ENCODE results near the gene KCNIP3.

The KCNIP3 gene

GRCh38 chr2:95303191-95303919, 6.2 kb downstream of the KCNIP3 start:
- no peak for DNase-seq (ENCODE audit: low read depth, low spot score)
- Histone ChIP-seq H3K4me3 (ENCODE audit: insufficient read length, low read depth) (no peak overlapping the region), H3K27me3 (ENCODE audit: insufficient read depth, insufficient read length) (peaks cover 4% of the 10 kb centered on the region), H3K36me3 (ENCODE audit: insufficient read depth, insufficient read length, low read length) (no peaks in the 10 kb centered on the region), H3K4me1 (ENCODE audit: insufficient read depth, insufficient read length) (peaks cover 26% of the 10 kb centered on the region), H3K9ac (ENCODE audit: insufficient read length, low read depth) (no peak overlapping the region), H3K9me3 (ENCODE audit: insufficient read depth, low read length) (no peaks in the 10 kb centered on the region)
- TF ChIP-seq SUZ12 (IDR thresholded peaks at IDR 0.05; ENCODE audit: extremely low read depth, insufficient read depth, insufficient read length) (no peak), YY1 (IDR thresholded peaks at IDR 0.05; ENCODE audit: insufficient read depth, insufficient read length) (no peak), ZNF274 (IDR thresholded peaks at IDR 0.05; ENCODE audit: low read depth, low read length) (no peak)

- H3K9ac ChIP-seq (ENCODE audit: insufficient read length, low read depth) = no peak overlapping the region
- H3K9me3 ChIP-seq (ENCODE audit: insufficient read depth, low read length) = no peaks in the 10 kb centered on the region
- H3K27me3 ChIP-seq (ENCODE audit: insufficient read depth, insufficient read length) = no peaks in the 10 kb centered on the region
- no peaks in the 10 kb centered on the region for H3K36me3 ChIP-seq (ENCODE audit: insufficient read depth, insufficient read length, low read length)
- peaks cover 35% of the 10 kb centered on the region for H3K4me1 ChIP-seq (ENCODE audit: insufficient read depth, insufficient read length)
- no peak overlapping the region for H3K4me3 ChIP-seq (ENCODE audit: insufficient read length, low read depth)
- no peak for DNase-seq (ENCODE audit: low read depth, low spot score)
- no peak for TF ChIP-seq YY1 (IDR thresholded peaks at IDR 0.05; ENCODE audit: insufficient read depth, insufficient read length)
- no peak for TF ChIP-seq SUZ12 (IDR thresholded peaks at IDR 0.05; ENCODE audit: extremely low read depth, insufficient read depth, insufficient read length)
- TF ChIP-seq ZNF274 (IDR thresholded peaks at IDR 0.05; ENCODE audit: low read depth, low read length) = no peak
Measured at GRCh38 chr2:95305380-95306061, 8.4 kb downstream of the KCNIP3 start.

- Histone ChIP-seq H3K9ac (ENCODE audit: insufficient read length, low read depth) (no peak overlapping the region), H3K4me1 (ENCODE audit: insufficient read depth, insufficient read length) (peaks cover 40% of the 10 kb centered on the region), H3K4me3 (ENCODE audit: insufficient read length, low read depth) (no peak overlapping the region), H3K27me3 (ENCODE audit: insufficient read depth, insufficient read length) (no peaks in the 10 kb centered on the region), H3K36me3 (ENCODE audit: insufficient read depth, insufficient read length, low read length) (no peaks in the 10 kb centered on the region), H3K9me3 (ENCODE audit: insufficient read depth, low read length) (no peaks in the 10 kb centered on the region)
- TF ChIP-seq YY1 (IDR thresholded peaks at IDR 0.05; ENCODE audit: insufficient read depth, insufficient read length) (no peak), SUZ12 (IDR thresholded peaks at IDR 0.05; ENCODE audit: extremely low read depth, insufficient read depth, insufficient read length) (no peak), ZNF274 (IDR thresholded peaks at IDR 0.05; ENCODE audit: low read depth, low read length) (no peak)
- no peak for DNase-seq (ENCODE audit: low read depth, low spot score)
Measured at GRCh38 chr2:95306336-95306895, 9.3 kb downstream of the KCNIP3 start.

DNA sequence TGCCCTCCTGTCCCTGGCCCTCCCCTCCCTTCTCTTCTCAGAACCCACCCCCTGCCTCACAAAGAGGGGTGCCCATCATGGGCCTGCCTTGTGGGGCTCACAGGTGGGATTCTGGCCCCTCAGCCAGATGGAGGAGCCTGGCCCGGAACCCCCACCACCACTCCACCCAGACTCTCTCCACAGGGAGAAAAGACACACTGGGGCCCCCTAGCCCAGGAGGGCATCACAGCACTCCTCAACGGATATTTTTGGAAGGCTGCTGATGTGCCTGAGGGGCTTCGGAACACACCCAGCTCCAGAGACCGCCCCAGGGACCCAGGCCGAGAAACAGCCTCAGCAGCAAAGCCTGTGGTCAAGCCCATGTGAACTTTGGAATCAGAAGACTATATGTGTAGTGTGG, 9.9 kb downstream of the KCNIP3 start:
- no peaks in the 10 kb centered on the region for H3K27me3 ChIP-seq (ENCODE audit: insufficient read depth, insufficient read length)
- peaks cover 45% of the 10 kb centered on the region for H3K4me1 ChIP-seq (ENCODE audit: insufficient read depth, insufficient read length)
- no peak overlapping the region for H3K9ac ChIP-seq (ENCODE audit: insufficient read length, low read depth)
- H3K9me3 ChIP-seq (ENCODE audit: insufficient read depth, low read length) = no peaks in the 10 kb centered on the region
- no peak for TF ChIP-seq ZNF274 (IDR thresholded peaks at IDR 0.05; ENCODE audit: low read depth, low read length)
- H3K4me3 ChIP-seq (ENCODE audit: insufficient read length, low read depth) = no peak overlapping the region
- DNase-seq (ENCODE audit: low read depth, low spot score) = no peak
- H3K36me3 ChIP-seq (ENCODE audit: insufficient read depth, insufficient read length, low read length) = no peaks in the 10 kb centered on the region

DNA sequence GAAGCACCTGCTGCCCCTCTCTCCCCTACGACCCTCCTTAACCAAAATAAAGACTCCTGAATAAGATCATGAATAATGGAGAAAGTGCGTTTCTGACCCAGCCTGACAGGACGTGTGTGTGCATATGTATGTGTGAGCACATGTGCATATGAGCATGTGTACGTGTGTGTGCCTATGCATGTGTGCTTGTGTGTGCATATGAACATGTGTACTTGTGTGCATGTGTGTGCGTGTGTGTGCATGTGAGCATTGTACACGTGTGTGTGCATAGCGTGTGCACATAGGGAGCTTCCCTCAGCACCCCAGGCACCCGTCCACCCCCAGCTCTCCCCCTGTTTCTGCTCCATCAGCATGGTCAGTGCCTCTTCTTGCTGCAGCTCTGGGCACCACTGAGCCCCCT, 10.7 kb downstream of the KCNIP3 start:
- peaks cover 46% of the 10 kb centered on the region for H3K4me1 ChIP-seq (ENCODE audit: insufficient read depth, insufficient read length)
- TF ChIP-seq ZNF274 (IDR thresholded peaks at IDR 0.05; ENCODE audit: low read depth, low read length) (no peak), YY1 (IDR thresholded peaks at IDR 0.05; ENCODE audit: insufficient read depth, insufficient read length) (no peak), SUZ12 (IDR thresholded peaks at IDR 0.05; ENCODE audit: extremely low read depth, insufficient read depth, insufficient read length) (no peak)
- no peak overlapping the region for H3K9ac ChIP-seq (ENCODE audit: insufficient read length, low read depth)
- H3K4me3 ChIP-seq (ENCODE audit: insufficient read length, low read depth) = no peak overlapping the region
- H3K27me3 ChIP-seq (ENCODE audit: insufficient read depth, insufficient read length) = no peaks in the 10 kb centered on the region
- H3K36me3 ChIP-seq (ENCODE audit: insufficient read depth, insufficient read length, low read length) = no peaks in the 10 kb centered on the region
- DNase-seq (ENCODE audit: low read depth, low spot score) = no peak
- no peaks in the 10 kb centered on the region for H3K9me3 ChIP-seq (ENCODE audit: insufficient read depth, low read length)

- TF ChIP-seq SUZ12 (IDR thresholded peaks at IDR 0.05; ENCODE audit: extremely low read depth, insufficient read depth, insufficient read length) = no peak
- no peak for TF ChIP-seq YY1 (IDR thresholded peaks at IDR 0.05; ENCODE audit: insufficient read depth, insufficient read length)
- no peak for TF ChIP-seq ZNF274 (IDR thresholded peaks at IDR 0.05; ENCODE audit: low read depth, low read length)
Measured at GRCh38 chr2:95308426-95308990, 11.4 kb downstream of the KCNIP3 start.

DNA sequence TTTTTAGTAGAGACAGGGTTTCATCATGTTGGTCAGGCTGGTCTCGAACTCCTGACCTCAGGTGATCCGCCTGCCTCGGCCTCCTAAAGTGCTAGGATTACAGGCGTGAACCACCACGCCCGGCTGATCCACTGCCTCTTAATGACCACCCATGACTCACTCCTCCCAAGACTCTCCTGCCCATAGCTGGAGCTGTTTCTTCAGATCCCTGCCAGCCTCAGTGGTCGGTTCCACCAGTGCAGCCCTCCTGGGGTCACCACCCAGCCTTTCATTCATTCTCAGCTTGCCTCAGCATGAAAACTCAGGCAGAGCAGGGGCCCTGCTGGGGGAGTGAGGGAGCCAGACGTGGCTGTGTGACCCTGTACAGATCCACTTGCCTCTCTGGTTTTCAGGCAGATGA, 12.5 kb downstream of the KCNIP3 start:
- Histone ChIP-seq H3K36me3 (ENCODE audit: insufficient read depth, insufficient read length, low read length) (no peaks in the 10 kb centered on the region), H3K27me3 (ENCODE audit: insufficient read depth, insufficient read length) (no peaks in the 10 kb centered on the region), H3K9ac (ENCODE audit: insufficient read length, low read depth) (no peak overlapping the region), H3K4me3 (ENCODE audit: insufficient read length, low read depth) (no peak overlapping the region), H3K9me3 (ENCODE audit: insufficient read depth, low read length) (no peaks in the 10 kb centered on the region), H3K4me1 (ENCODE audit: insufficient read depth, insufficient read length) (peaks cover 40% of the 10 kb centered on the region)
- TF ChIP-seq ZNF274 (IDR thresholded peaks at IDR 0.05; ENCODE audit: low read depth, low read length) (no peak), YY1 (IDR thresholded peaks at IDR 0.05; ENCODE audit: insufficient read depth, insufficient read length) (no peak), SUZ12 (IDR thresholded peaks at IDR 0.05; ENCODE audit: extremely low read depth, insufficient read depth, insufficient read length) (no peak)
- no peak for DNase-seq (ENCODE audit: low read depth, low spot score)

More at GRCh38 chr2:95308426-95308990, 11.4 kb downstream of the KCNIP3 start:
- no peaks in the 10 kb centered on the region for H3K27me3 ChIP-seq (ENCODE audit: insufficient read depth, insufficient read length)
- H3K4me3 ChIP-seq (ENCODE audit: insufficient read length, low read depth) = no peak overlapping the region
- H3K36me3 ChIP-seq (ENCODE audit: insufficient read depth, insufficient read length, low read length) = no peaks in the 10 kb centered on the region
- DNase-seq (ENCODE audit: low read depth, low spot score) = no peak
- peaks cover 41% of the 10 kb centered on the region for H3K4me1 ChIP-seq (ENCODE audit: insufficient read depth, insufficient read length)
- H3K9me3 ChIP-seq (ENCODE audit: insufficient read depth, low read length) = no peaks in the 10 kb centered on the region
- H3K9ac ChIP-seq (ENCODE audit: insufficient read length, low read depth) = no peak overlapping the region

Measured in NT2/D1 (cell line).